BLaER1 treated with 17β-estradiol and CSF1 and Interleukin-3, amounts not matched to agents 10 nM and 100 nM (cell line): ENCODE measurements around the gene TCEAL3.
A peak's percentile ranks its signal among the peaks of the same experiment; 100 is the strongest.

Source experiments
- H3K27ac ChIP-seq, 11 experiments: shearing (Covaris generic); formaldehyde crosslinking; 2 replicates each; pipeline ENCODE4 v1.8.1; 2022
- H3K27me3 ChIP-seq, 11 experiments: shearing (Covaris generic); formaldehyde crosslinking; 2 replicates each; pipeline ENCODE4 v1.8.1; 2022
- H3K36me3 ChIP-seq, 11 experiments: shearing (Covaris generic); formaldehyde crosslinking; 2 replicates each; pipeline ENCODE4 v1.8.1; 2022
- H3K4me1 ChIP-seq, 10 experiments: shearing (Covaris generic); formaldehyde crosslinking; 2 replicates each; pipeline ENCODE4 v1.8.1; 2022
- H3K4me2 ChIP-seq, 11 experiments: shearing (Covaris generic); formaldehyde crosslinking; 2 replicates each; pipeline ENCODE4 v1.8.1; 2022
- H3K4me3 ChIP-seq, 10 experiments: shearing (Covaris generic); formaldehyde crosslinking; 2 replicates each; pipeline ENCODE4 v1.8.1; 2022
- H3K9ac ChIP-seq, 11 experiments: shearing (Covaris generic); formaldehyde crosslinking; 2 replicates each; pipeline ENCODE4 v1.8.1; 2022
- H3K9me3 ChIP-seq, 11 experiments: shearing (Covaris generic); formaldehyde crosslinking; replicated peaks in 1 of 11; 2 replicates each; pipeline ENCODE4 v1.8.1; 2022
- H4K20me1 ChIP-seq, 11 experiments: shearing (Covaris generic); formaldehyde crosslinking; 2 replicates each; pipeline ENCODE4 v1.8.1; 2022
- Cebpa-rat ChIP-seq, 11 experiments: shearing (Covaris generic); IDR thresholded peaks; 2 replicates each; pipeline ENCODE4 v1.8.1; 2022

The TCEAL3 gene

GRCh38 chrX:103607364-103608305, at the start of gene TCEAL3:
TCEAL3 (plus strand) TSS chrX:103607963; CDS start chrX:103609065, 1,102 bp downstream.
- H3K9me3 ChIP-seq, result no peaks in the 10 kb centered on the region
- peak within 1 kb of the TSS in 10 of 11 experiments; percentile 55 to 76 (median 64); a peak in 19 of 22 replicates for H3K27ac ChIP-seq
- H3K4me3 ChIP-seq, result peak within 1 kb of the TSS; percentile 50 to 78 (median 68)
- H4K20me1 ChIP-seq, result no peaks in the 10 kb centered on the region
- peaks cover 0 to 10% (median 4%) of the 10 kb centered on the region in 11 experiments; a peak in 5 of 22 replicates for H3K27me3 ChIP-seq
- no peak for TF ChIP-seq Cebpa-rat (IDR thresholded peaks at IDR 0.05)
- H3K4me1 ChIP-seq, result peaks cover 0 to 6% (median 2%) of the 10 kb centered on the region in 10 experiments; a peak in 7 of 20 replicates
- peak within 1 kb of the TSS; percentile 66 to 80 (median 74) for H3K4me2 ChIP-seq
- peak within 1 kb of the TSS; percentile 68 to 80 (median 79); a peak in 21 of 22 replicates for H3K9ac ChIP-seq
- no peaks in the 10 kb centered on the region for H3K36me3 ChIP-seq

GRCh38 chrX:103560256-103560655, 47.5 kb upstream of the TCEAL3 start:
- H3K4me3 ChIP-seq, result no peak overlapping the region
- no peak overlapping the region for H3K9ac ChIP-seq
- H3K27me3 ChIP-seq, result peaks cover 0 to 12% (median 0%) of the 10 kb centered on the region in 11 experiments; a peak in 4 of 22 replicates
- H3K4me2 ChIP-seq, result no peak overlapping the region
- no peak overlapping the region for H3K27ac ChIP-seq
- H4K20me1 ChIP-seq, result no peaks in the 10 kb centered on the region
- H3K9me3 ChIP-seq, result no peaks in the 10 kb centered on the region
- no peak for TF ChIP-seq Cebpa-rat (IDR thresholded peaks at IDR 0.05)
- no peaks in the 10 kb centered on the region for H3K36me3 ChIP-seq
- 0 out of 20 replicates have a peak, but pooled peaks cover 0 to 2% (median 0%) of the 10 kb centered on the region in 10 experiments for H3K4me1 ChIP-seq

GRCh38 chrX:103562801-103563200, 45.0 kb upstream of the TCEAL3 start:
- Histone ChIP-seq H3K4me2 (no peak overlapping the region), H3K4me3 (no peak overlapping the region), H4K20me1 (no peaks in the 10 kb centered on the region), H3K27me3 (peaks cover 0 to 9% (median 0%) of the 10 kb centered on the region in 11 experiments; a peak in 5 of 22 replicates), H3K36me3 (no peaks in the 10 kb centered on the region), H3K27ac (no peak overlapping the region), H3K9ac (no peak overlapping the region), H3K4me1 (0 out of 20 replicates have a peak, but pooled peaks cover 0 to 4% (median 0%) of the 10 kb centered on the region in 10 experiments), H3K9me3 (no peaks in the 10 kb centered on the region)
- no peak for TF ChIP-seq Cebpa-rat (IDR thresholded peaks at IDR 0.05)

- Histone ChIP-seq H3K27me3 (peaks cover 0 to 9% (median 0%) of the 10 kb centered on the region in 11 experiments; a peak in 5 of 22 replicates), H3K4me1 (0 out of 20 replicates have a peak, but pooled peaks cover 0 to 4% (median 0%) of the 10 kb centered on the region in 10 experiments), H3K36me3 (no peaks in the 10 kb centered on the region), H3K4me2 (no peak overlapping the region), H4K20me1 (no peaks in the 10 kb centered on the region), H3K27ac (no peak overlapping the region), H3K4me3 (no peak overlapping the region), H3K9ac (no peak overlapping the region), H3K9me3 (no peaks in the 10 kb centered on the region)
- no peak for TF ChIP-seq Cebpa-rat (IDR thresholded peaks at IDR 0.05)
Measured at GRCh38 chrX:103565197-103565596, 42.6 kb upstream of the TCEAL3 start.

GRCh38 chrX:103565752-103566151, 42.0 kb upstream of the TCEAL3 start:
- Histone ChIP-seq H3K4me1 (0 out of 20 replicates have a peak, but pooled peaks cover 0 to 4% (median 0%) of the 10 kb centered on the region in 10 experiments), H3K4me3 (no peak overlapping the region), H3K36me3 (no peaks in the 10 kb centered on the region), H3K9me3 (no peaks in the 10 kb centered on the region), H3K27ac (no peak overlapping the region), H3K9ac (no peak overlapping the region), H3K27me3 (peaks cover 0 to 9% (median 0%) of the 10 kb centered on the region in 11 experiments; a peak in 6 of 22 replicates), H4K20me1 (no peaks in the 10 kb centered on the region), H3K4me2 (no peak overlapping the region)
- TF ChIP-seq Cebpa-rat (IDR thresholded peaks at IDR 0.05), result no peak

- Histone ChIP-seq H3K36me3 (no peaks in the 10 kb centered on the region), H3K9ac (no peak overlapping the region), H3K4me2 (no peak overlapping the region), H3K4me1 (no peaks in the 10 kb centered on the region), H3K27ac (no peak overlapping the region), H3K4me3 (no peak overlapping the region), H3K9me3 (no peaks in the 10 kb centered on the region), H4K20me1 (no peaks in the 10 kb centered on the region), H3K27me3 (peaks cover 0 to 5% (median 0%) of the 10 kb centered on the region in 11 experiments; a peak in 5 of 22 replicates)
- TF ChIP-seq Cebpa-rat (IDR thresholded peaks at IDR 0.05), result no peak
Measured at GRCh38 chrX:103571121-103571520, 36.6 kb upstream of the TCEAL3 start.

GRCh38 chrX:103571726-103572125, 36.0 kb upstream of the TCEAL3 start:
- Histone ChIP-seq H3K9ac (no peak overlapping the region), H3K4me1 (no peaks in the 10 kb centered on the region), H3K27me3 (peaks cover 0 to 5% (median 0%) of the 10 kb centered on the region in 11 experiments; a peak in 3 of 22 replicates), H3K4me2 (no peak overlapping the region), H3K9me3 (no peaks in the 10 kb centered on the region), H4K20me1 (no peaks in the 10 kb centered on the region), H3K4me3 (no peak overlapping the region), H3K27ac (no peak overlapping the region), H3K36me3 (no peaks in the 10 kb centered on the region)
- TF ChIP-seq Cebpa-rat (IDR thresholded peaks at IDR 0.05), result no peak

- peaks cover 0 to 5% (median 0%) of the 10 kb centered on the region in 11 experiments; a peak in 2 of 22 replicates for H3K27me3 ChIP-seq
- no peak overlapping the region for H3K27ac ChIP-seq
- no peaks in the 10 kb centered on the region for H4K20me1 ChIP-seq
- no peaks in the 10 kb centered on the region for H3K9me3 ChIP-seq
- no peaks in the 10 kb centered on the region for H3K4me1 ChIP-seq
- H3K4me3 ChIP-seq, result no peak overlapping the region
- H3K9ac ChIP-seq, result no peak overlapping the region
- H3K36me3 ChIP-seq, result no peaks in the 10 kb centered on the region
- no peak overlapping the region for H3K4me2 ChIP-seq
- TF ChIP-seq Cebpa-rat (IDR thresholded peaks at IDR 0.05), result no peak
Measured at GRCh38 chrX:103573202-103573601, 34.6 kb upstream of the TCEAL3 start.

GRCh38 chrX:103584596-103584995, 23.2 kb upstream of the TCEAL3 start:
- 0 out of 22 replicates have a peak, but pooled peaks cover 0 to 4% (median 0%) of the 10 kb centered on the region in 11 experiments for H3K36me3 ChIP-seq
- H3K9ac ChIP-seq, result no peak overlapping the region
- H3K4me3 ChIP-seq, result peak overlapping the region in 1 of 10 experiments; percentile 61; a peak in 1 of 20 replicates

More at GRCh38 chrX:103584596-103584995, 23.2 kb upstream of the TCEAL3 start:
- Histone ChIP-seq H4K20me1 (no peaks in the 10 kb centered on the region), H3K27me3 (peaks cover 0 to 9% (median 0%) of the 10 kb centered on the region in 11 experiments; a peak in 3 of 22 replicates), H3K4me1 (peaks cover 0 to 8% (median 2%) of the 10 kb centered on the region in 10 experiments; a peak in 4 of 20 replicates), H3K4me2 (peak overlapping the region in 5 of 11 experiments; percentile 48 to 73 (median 71); a peak in 2 of 22 replicates), H3K27ac (no peak overlapping the region), H3K9me3 (peaks cover 0 to 19% (median 14%) of the 10 kb centered on the region in 11 experiments; a peak in 20 of 22 replicates)
- TF ChIP-seq Cebpa-rat (IDR thresholded peaks at IDR 0.05), result no peak
